ENCODE data around the gene DAB1.
"Not testable (repeated sequence)": the region's sequence is repeated elsewhere in the genome, so short reads cannot be mapped to it uniquely, and the experiment has no call there.

The DAB1 gene

DNA sequence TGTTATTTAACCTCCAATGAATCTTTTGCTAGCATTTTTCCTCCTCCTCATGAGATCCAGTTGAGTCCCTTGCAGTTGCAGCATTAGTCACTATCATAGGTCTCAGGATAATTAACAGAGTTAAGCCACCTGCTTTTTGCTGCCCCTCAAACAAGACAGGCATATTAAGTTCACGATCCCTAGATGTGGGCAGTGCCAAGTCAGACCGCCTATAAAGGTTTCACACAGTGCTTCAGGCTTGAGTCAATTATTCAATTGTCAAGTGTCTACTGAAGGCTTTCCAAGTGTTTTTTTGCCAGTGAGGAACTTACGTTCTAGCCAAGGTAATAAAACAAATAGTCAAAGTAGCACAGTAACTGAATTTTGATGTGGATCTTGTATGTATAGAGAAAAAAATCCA is 175.0 kb downstream of the DAB1 start:
- no peaks in the 10 kb centered on the region for H3K4me1 Mint-ChIP-seq (ENCODE audit: low read depth)
- H3K4me3 Mint-ChIP-seq = no peak overlapping the region

DNA sequence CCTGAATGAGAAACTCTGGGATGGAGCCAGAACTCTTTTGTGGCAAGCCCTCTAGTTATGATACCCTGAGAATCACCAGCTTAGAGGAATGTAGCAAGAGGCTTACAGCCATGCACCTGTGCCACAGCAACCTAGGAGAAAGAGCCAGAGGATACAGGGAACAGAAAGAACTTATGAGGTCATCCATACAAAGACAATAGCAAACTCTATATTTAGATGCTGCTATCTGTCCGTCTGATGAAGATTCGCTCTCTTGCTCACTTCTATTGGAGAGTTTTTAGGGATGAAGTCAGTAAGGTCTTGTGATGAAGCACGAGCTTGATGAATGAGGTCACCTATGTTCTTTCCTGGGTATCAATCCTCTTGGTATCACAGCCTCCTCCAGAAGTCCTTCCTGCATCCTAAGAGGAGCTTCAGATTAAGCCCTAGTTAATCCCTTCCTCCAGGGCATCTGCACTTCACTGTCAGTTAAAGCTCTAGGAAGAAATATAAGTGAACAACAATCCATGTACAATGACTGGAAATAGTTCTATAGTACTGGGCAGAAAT is 185.6 kb downstream of the DAB1 start:
- H3K4me1 Mint-ChIP-seq (ENCODE audit: low read depth) = no peaks in the 10 kb centered on the region
- no peaks in the 10 kb centered on the region for H3K36me3 Mint-ChIP-seq (ENCODE audit: low read depth)
- H3K27ac Mint-ChIP-seq = no peak overlapping the region
- no peak overlapping the region for H3K4me3 Mint-ChIP-seq
- H3K27me3 Mint-ChIP-seq (ENCODE audit: low read depth) = no peaks in the 10 kb centered on the region
- H3K9me3 Mint-ChIP-seq = no peaks in the 10 kb centered on the region

More for the DNA sequence above, 175.0 kb downstream of the DAB1 start:
- H3K36me3 Mint-ChIP-seq (ENCODE audit: low read depth) = no peaks in the 10 kb centered on the region
- no peaks in the 10 kb centered on the region for H3K27me3 Mint-ChIP-seq (ENCODE audit: low read depth)
- no peaks in the 10 kb centered on the region for H3K9me3 Mint-ChIP-seq
- H3K27ac Mint-ChIP-seq = no peak overlapping the region

DNA sequence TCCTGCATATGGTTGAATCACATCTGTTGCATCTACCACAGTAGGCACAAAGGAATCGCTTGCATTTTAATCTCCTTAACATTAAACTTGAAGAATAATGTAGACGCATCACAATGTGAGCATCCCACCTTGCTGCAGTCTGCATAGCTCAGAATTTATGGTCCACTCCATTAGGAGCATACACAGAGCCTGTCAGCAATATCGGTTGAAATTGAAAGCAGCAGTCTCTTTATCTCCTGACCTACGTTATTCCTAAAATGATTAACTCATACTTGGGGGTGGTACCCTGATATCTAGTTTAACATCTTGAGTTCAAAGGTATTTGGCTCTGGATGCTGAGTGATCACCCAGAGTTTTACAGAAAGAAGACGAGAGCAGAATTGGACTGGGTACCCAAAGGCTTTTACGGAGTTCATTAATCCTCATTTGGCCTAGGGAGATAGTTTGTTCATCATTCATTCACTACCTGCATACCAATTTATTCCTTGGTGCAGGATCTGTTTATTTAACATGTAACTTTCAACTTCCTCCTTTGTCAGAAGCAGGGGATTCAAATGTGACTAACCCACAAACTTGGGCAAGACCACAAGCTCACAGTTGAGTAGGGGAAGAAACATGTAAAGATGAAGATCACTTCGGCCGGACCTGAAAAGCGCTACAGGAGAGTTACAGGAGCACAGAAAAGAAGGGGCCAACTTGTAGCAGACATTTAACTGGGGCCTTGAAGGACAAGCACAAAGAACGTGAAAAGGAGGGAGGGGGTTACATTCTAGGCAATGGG is 187.9 kb downstream of the DAB1 start:
- H3K36me3 Mint-ChIP-seq (ENCODE audit: low read depth) = no peaks in the 10 kb centered on the region
- H3K27ac Mint-ChIP-seq = no peak overlapping the region
- no peaks in the 10 kb centered on the region for H3K27me3 Mint-ChIP-seq (ENCODE audit: low read depth)
- H3K4me1 Mint-ChIP-seq (ENCODE audit: low read depth) = no peaks in the 10 kb centered on the region
- no peaks in the 10 kb centered on the region for H3K9me3 Mint-ChIP-seq
- H3K4me3 Mint-ChIP-seq = no peak overlapping the region

DNA sequence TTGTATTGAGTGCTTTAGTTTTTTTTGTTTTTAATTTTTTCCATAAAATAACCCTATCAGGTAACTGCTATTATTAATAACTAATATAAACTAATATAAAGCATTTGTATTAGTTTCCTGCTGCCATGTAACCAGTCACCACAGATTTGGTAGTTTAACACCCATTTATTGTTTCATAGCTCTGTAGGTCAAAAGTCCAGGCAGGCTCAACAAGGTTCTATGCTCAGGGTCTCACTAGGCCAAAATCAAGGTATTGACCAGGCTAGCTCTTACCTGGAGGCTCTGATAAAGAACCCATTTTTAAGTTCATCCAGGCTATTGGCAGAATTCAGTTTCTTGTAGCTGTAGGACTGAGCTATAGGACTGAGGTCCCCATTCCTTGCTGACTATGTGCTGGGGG is 189.4 kb downstream of the DAB1 start:
- H3K36me3 Mint-ChIP-seq (ENCODE audit: low read depth) = no peaks in the 10 kb centered on the region
- no peak overlapping the region for H3K4me3 Mint-ChIP-seq
- H3K4me1 Mint-ChIP-seq (ENCODE audit: low read depth) = no peaks in the 10 kb centered on the region
- H3K27me3 Mint-ChIP-seq (ENCODE audit: low read depth) = no peaks in the 10 kb centered on the region
- H3K9me3 Mint-ChIP-seq = no peaks in the 10 kb centered on the region
- H3K27ac Mint-ChIP-seq = no peak overlapping the region

DNA sequence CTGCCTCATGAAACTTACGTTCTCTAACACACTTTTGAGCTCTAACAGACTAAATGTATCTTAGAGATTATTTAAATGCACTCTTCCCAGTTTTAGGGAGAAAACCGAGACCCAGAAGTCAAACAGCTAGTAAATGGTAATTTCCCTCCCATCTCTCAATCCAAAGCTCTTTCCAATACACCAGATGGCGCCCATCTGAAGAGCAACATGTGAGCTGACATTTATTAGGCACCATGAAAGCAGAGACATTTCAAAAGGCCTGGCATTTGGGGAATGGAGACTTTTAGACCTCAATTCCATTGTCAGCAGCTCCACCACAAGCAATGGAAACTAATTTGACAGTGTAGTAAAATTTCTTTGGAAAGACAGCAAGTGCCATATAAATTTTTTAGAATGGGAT is 191.4 kb downstream of the DAB1 start:
- Mint-ChIP-seq H3K27me3 (ENCODE audit: low read depth) (no peaks in the 10 kb centered on the region), H3K4me3 (no peak overlapping the region), H3K27ac (no peak overlapping the region), H3K9me3 (no peaks in the 10 kb centered on the region), H3K4me1 (ENCODE audit: low read depth) (no peaks in the 10 kb centered on the region), H3K36me3 (ENCODE audit: low read depth) (no peaks in the 10 kb centered on the region)

DNA sequence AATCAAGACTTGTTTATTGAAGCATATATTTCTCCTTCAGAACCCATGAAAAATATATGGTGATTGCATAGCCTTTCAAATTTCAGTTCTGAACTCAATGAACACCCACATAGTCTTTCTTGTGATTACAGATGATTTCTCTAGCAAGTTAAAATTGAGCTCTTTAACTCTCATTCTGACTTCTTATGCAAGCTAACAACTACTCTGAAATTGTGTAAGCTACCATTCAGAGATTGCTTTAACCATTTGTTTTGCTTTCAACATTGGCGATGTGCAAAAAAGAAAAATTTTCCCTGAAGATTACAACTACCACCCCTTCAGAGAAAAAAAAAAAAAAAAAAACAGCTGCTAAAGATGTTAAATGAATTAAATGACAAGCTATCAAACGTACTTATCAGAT is 193.9 kb downstream of the DAB1 start:
- no peaks in the 10 kb centered on the region for H3K27me3 Mint-ChIP-seq (ENCODE audit: low read depth)
- no peak overlapping the region for H3K27ac Mint-ChIP-seq
- no peaks in the 10 kb centered on the region for H3K9me3 Mint-ChIP-seq
- no peaks in the 10 kb centered on the region for H3K36me3 Mint-ChIP-seq (ENCODE audit: low read depth)
- no peak overlapping the region for H3K4me3 Mint-ChIP-seq
- H3K4me1 Mint-ChIP-seq (ENCODE audit: low read depth) = no peaks in the 10 kb centered on the region

DNA sequence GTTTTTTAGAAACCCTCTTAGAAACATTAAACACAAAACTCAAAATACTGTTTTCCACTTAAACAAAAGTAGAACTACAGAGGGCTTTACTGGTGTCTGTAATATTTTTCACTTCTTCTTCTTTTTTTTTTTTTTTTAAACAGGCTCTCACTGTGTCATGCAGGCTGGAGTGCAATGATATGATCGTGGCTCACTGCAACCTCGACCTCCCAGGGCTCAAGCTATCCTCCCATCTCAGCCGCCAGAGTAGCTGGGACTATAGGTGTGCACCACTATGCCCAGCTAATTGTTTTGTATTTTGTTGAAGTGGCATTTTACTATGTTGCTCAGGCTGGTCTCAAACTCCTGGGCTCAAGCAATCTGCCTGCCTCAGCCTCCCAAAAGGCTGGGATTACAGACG is 194.8 kb downstream of the DAB1 start:
- H3K27me3 Mint-ChIP-seq (ENCODE audit: low read depth) = no peaks in the 10 kb centered on the region
- no peaks in the 10 kb centered on the region for H3K36me3 Mint-ChIP-seq (ENCODE audit: low read depth)
- H3K27ac Mint-ChIP-seq = no peak overlapping the region
- H3K9me3 Mint-ChIP-seq = no peaks in the 10 kb centered on the region
- H3K4me3 Mint-ChIP-seq = no peak overlapping the region
- no peaks in the 10 kb centered on the region for H3K4me1 Mint-ChIP-seq (ENCODE audit: low read depth)

DNA sequence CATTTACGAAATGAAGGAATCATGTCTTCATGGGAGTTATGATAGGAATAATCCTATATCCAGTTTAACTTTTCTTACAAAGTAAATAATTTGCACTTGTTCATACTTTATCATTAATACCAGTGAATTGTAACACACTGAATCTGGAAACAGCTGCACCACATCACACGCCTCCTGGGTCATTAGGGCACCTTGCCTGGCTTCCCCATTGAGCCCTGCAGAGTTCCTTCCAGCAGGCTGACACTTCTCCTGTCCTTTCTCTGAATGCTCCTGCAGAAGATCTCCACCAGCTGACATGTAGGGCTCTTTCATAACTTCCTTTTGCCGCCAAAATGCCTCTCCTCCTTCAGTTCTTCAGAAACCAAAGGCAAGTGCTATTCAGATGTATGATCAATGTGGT is 201.1 kb downstream of the DAB1 start:
- H3K4me1 Mint-ChIP-seq (ENCODE audit: low read depth) = no peaks in the 10 kb centered on the region
- no peaks in the 10 kb centered on the region for H3K9me3 Mint-ChIP-seq
- H3K27ac Mint-ChIP-seq = no peak overlapping the region
- no peak overlapping the region for H3K4me3 Mint-ChIP-seq
- no peaks in the 10 kb centered on the region for H3K27me3 Mint-ChIP-seq (ENCODE audit: low read depth)
- no peaks in the 10 kb centered on the region for H3K36me3 Mint-ChIP-seq (ENCODE audit: low read depth)

DNA sequence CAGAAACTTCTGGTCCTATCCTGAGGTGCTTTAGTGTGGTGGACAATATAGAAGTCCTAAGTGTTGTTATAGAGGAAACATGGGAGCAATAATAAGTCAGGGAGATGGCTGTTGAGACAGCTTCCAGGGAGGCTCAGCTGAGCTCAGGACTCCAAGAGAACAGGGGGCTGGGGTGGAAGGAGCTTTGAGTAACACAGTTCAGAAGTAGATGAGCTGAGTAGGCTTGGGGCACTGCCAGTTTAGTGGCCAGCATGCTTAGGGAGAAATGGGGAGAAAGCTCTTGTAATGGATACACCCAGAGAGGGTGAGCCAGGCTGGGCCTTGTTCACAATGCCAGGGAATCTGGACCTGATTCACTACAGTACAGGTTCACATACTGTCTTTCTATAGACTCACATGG is 201.6 kb downstream of the DAB1 start:
- H3K27me3 Mint-ChIP-seq (ENCODE audit: low read depth) = no peaks in the 10 kb centered on the region
- H3K36me3 Mint-ChIP-seq (ENCODE audit: low read depth) = no peaks in the 10 kb centered on the region
- H3K4me3 Mint-ChIP-seq = no peak overlapping the region
- no peak overlapping the region for H3K27ac Mint-ChIP-seq
- H3K4me1 Mint-ChIP-seq (ENCODE audit: low read depth) = no peaks in the 10 kb centered on the region
- no peaks in the 10 kb centered on the region for H3K9me3 Mint-ChIP-seq

DNA sequence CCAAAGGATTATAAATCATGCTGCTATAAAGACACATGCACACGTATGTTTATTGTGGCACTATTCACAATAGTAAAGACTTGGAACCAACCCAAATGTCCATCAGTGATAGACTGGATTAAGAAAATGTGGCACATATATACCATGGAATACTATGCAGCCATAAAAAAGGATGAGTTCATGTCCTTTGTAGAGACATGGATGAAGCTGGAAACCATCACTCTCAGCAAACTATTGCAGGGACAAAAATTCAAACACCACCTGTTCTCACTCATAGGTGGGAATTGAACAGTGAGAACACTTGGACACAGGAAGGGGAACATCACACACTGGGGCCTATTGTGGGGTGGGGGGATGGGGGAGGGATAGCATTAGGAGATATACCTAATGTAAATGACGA is 203.0 kb downstream of the DAB1 start:
- not testable (repeated sequence) for H3K36me3 Mint-ChIP-seq (ENCODE audit: low read depth); H3K27ac Mint-ChIP-seq; H3K27me3 Mint-ChIP-seq (ENCODE audit: low read depth); H3K9me3 Mint-ChIP-seq; H3K4me1 Mint-ChIP-seq (ENCODE audit: low read depth); H3K4me3 Mint-ChIP-seq

DNA sequence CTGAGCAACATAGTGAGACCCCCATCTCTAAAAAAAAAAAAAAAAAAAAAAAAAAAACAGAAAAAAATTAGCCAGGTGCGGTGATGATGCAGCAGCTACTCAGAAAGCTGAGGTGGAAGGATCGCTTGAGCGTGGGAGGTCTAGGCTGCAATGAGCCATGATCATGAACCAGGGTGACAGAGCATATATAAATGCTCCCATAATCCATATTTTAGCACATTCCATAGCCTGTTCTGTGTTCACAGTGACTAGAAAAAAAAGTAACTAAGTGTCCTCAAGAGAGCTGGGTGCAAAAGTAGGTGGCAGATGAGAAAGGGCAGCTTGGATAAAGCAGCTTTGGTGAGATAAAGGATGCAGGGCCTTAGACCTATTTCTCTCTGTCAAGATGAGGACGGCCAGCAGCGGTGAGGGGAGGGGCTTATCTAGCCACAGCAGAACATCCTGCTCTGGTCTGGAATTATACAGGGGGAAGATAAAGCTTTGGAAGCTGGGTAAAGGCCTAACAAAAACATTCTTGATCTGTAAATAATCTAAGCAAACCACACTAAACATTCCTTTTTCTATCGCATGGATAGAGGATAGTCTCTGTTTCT is 205.3 kb downstream of the DAB1 start:
- Mint-ChIP-seq H3K27ac (no peak overlapping the region), H3K9me3 (no peaks in the 10 kb centered on the region), H3K4me3 (no peak overlapping the region), H3K36me3 (ENCODE audit: low read depth) (no peaks in the 10 kb centered on the region), H3K27me3 (ENCODE audit: low read depth) (no peaks in the 10 kb centered on the region), H3K4me1 (ENCODE audit: low read depth) (no peaks in the 10 kb centered on the region)

DNA sequence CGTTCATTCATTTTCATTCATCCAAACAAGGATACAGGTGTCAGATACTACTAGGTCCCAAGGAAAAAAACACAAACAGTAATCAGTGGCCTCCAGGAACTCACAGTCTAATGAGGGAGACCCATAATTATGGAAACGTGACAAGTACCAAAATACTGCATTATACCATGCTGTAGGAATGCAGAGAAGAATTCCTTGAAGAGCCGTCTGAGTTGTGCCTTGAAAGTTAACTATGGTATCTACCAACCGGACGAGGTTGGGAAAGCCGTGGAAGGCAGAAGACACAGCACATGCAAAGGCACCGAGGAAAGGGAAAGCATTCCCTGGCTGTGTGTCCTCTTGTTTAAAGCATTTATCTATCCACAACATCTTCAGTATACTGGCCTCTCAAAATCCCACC is 206.0 kb downstream of the DAB1 start:
- Mint-ChIP-seq H3K4me1 (ENCODE audit: low read depth) (no peaks in the 10 kb centered on the region), H3K4me3 (no peak overlapping the region), H3K36me3 (ENCODE audit: low read depth) (no peaks in the 10 kb centered on the region), H3K27ac (no peak overlapping the region), H3K27me3 (ENCODE audit: low read depth) (no peaks in the 10 kb centered on the region), H3K9me3 (no peaks in the 10 kb centered on the region)

DNA sequence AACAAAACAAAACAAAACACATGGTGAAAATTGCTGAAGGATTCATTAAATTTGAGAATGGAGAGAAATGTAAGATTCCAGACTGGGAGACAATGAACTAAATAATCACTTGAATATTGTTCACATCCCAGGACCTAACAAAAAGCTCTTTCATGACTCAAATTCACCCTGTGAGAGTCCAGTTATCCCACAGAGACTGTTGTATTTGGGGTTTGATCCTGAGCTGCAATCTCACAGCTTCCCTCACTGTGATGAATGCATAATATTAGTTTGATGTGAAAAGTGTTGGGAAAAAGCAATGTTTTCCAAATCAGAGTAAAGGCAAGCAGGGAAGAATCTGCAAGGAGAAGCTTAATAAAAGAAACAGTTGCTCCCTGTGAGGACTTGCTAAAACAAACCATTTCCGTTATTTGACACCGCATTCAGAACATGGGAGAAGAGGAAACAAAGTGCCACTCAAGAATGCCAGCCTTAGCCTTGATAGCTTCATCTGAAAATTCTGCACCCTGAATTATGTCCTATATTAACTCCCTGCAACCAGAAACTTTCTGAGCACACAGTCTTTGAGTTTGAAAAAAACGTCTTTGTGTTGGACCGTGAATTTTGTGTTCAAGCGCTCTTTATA is 208.8 kb downstream of the DAB1 start:
- Mint-ChIP-seq H3K4me1 (ENCODE audit: low read depth) (no peaks in the 10 kb centered on the region), H3K36me3 (ENCODE audit: low read depth) (no peaks in the 10 kb centered on the region), H3K4me3 (no peak overlapping the region), H3K27me3 (ENCODE audit: low read depth) (no peaks in the 10 kb centered on the region), H3K27ac (no peak overlapping the region), H3K9me3 (no peaks in the 10 kb centered on the region)

DNA sequence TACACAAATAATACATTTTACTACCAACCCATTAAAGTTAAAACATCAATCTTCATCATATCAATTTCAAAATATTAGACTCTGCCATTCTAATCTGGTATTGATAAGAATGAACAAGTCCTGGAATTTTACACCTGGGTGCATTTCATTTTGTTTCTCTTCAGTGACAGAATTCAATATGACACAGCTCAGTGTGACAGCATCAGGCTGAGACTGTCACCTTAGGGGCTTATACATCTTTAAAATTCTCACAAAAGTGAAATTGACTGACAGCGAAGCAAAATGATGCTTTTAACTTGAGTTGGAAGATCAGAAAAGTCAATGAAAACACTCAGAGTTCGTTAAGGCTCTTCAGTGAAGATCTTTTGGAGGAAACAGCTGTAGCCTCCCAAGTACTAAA is 213.0 kb downstream of the DAB1 start:
- Mint-ChIP-seq H3K4me3 (no peak overlapping the region), H3K9me3 (no peaks in the 10 kb centered on the region), H3K27ac (no peak overlapping the region), H3K36me3 (ENCODE audit: low read depth) (no peaks in the 10 kb centered on the region), H3K4me1 (ENCODE audit: low read depth) (no peaks in the 10 kb centered on the region), H3K27me3 (ENCODE audit: low read depth) (no peaks in the 10 kb centered on the region)

DNA sequence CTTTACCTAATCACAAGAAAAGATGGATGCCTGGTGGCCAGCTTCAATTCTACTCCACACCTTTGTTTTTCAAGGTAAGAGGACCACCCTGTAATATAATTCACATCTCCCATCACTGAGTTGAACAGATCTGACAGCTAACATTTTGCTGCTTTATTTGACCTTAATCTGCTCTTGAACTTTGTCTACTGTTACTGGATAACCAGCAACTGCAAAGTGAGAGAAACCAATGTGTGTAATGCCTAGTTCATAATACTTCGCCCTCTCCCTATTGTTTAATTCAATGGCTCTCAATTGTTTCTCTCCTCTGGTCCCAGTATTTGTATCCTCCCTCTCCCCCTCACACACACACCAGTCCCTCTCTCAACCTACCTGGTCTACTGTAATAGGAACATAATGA is 214.4 kb downstream of the DAB1 start:
- no peak overlapping the region for H3K4me3 Mint-ChIP-seq

More for the DNA sequence above, 214.4 kb downstream of the DAB1 start:
- Mint-ChIP-seq H3K27ac (no peak overlapping the region), H3K27me3 (ENCODE audit: low read depth) (no peaks in the 10 kb centered on the region), H3K4me1 (ENCODE audit: low read depth) (no peaks in the 10 kb centered on the region), H3K36me3 (ENCODE audit: low read depth) (no peaks in the 10 kb centered on the region), H3K9me3 (no peaks in the 10 kb centered on the region)

Data from T-helper 1 cell treated with Interleukin-12 subunit alpha and Interleukin-12 subunit beta and Interleukin-4 antibody, amounts not matched to agents 30 μg/mL and 1 μg/mL, for 36 hours (primary cell).